GM23248 (cell line): ENCODE results near the gene SNX25. TPM values are rescaled to one million over a fixed set of nuclear protein-coding genes. Genes with fewer than 3 reads are reported as not detected.

Source experiments
- DNase-seq: peaks from one replicate; pipeline ENCODE4 v3.0.0-alpha.2; 2015
- H2AFZ ChIP-seq: fragments of 200-600 bp; sonication (generic); 2 replicates; pipeline ENCODE4 v1.6.1; 2016; ENCODE audit warnings: antibody characterized with exemption
- H3F3A ChIP-seq: fragments of 200-600 bp; sonication (generic); 2 replicates; pipeline ENCODE4 v1.6.1; 2016; ENCODE audit warnings: mild to moderate bottlenecking, antibody characterized with exemption, mixed run types; ENCODE audit not compliant: insufficient read depth
- H3K27ac ChIP-seq: fragments of 200-600 bp; sonication (generic); 2 replicates; pipeline ENCODE4 v1.5.1; 2016; ENCODE audit warnings: mild to moderate bottlenecking
- H3K27me3 ChIP-seq: fragments of 200-600 bp; sonication (generic); replicated peaks from 2 replicates; pipeline ENCODE4 v1.6.1; 2016; ENCODE audit warnings: mild to moderate bottlenecking; ENCODE audit not compliant: insufficient read depth
- H3K36me3 ChIP-seq: fragments of 200-600 bp; sonication (generic); 2 replicates; pipeline ENCODE4 v1.6.1; 2016; ENCODE audit warnings: low read depth, mild to moderate bottlenecking
- H3K4me1 ChIP-seq: fragments of 200-600 bp; sonication (generic); 2 replicates; pipeline ENCODE4 v1.6.1; 2016; ENCODE audit warnings: mild to moderate bottlenecking; ENCODE audit not compliant: insufficient read depth
- H3K4me2 ChIP-seq: fragments of 200-600 bp; sonication (generic); one replicate; pipeline ENCODE4 v1.6.1; 2016; ENCODE audit warnings: mild to moderate bottlenecking; ENCODE audit not compliant: unreplicated experiment
- H3K4me3 ChIP-seq: fragments of 200-600 bp; sonication (generic); 2 replicates; pipeline ENCODE4 v1.5.1; 2016; ENCODE audit warnings: mild to moderate bottlenecking
- H3K79me2 ChIP-seq: fragments of 200-600 bp; sonication (generic); 2 replicates; pipeline ENCODE4 v1.6.1; 2016; ENCODE audit warnings: mild to moderate bottlenecking; ENCODE audit not compliant: insufficient read depth
- H3K9ac ChIP-seq: fragments of 200-600 bp; sonication (generic); 2 replicates; pipeline ENCODE4 v1.6.1; 2016; ENCODE audit warnings: mild to moderate bottlenecking
- H3K9me2 ChIP-seq: fragments of 200-600 bp; sonication (generic); 2 replicates; pipeline ENCODE4 v1.6.1; 2016; ENCODE audit warnings: mixed run types, mild to moderate bottlenecking, moderate library complexity; ENCODE audit not compliant: insufficient read depth
- H3K9me3 ChIP-seq: fragments of 200-600 bp; sonication (generic); one replicate; pipeline ENCODE4 v1.6.1; 2017; ENCODE audit warnings: low read depth
- H4K20me1 ChIP-seq: fragments of 200-600 bp; sonication (generic); 2 replicates; pipeline ENCODE4 v1.6.0; 2016; ENCODE audit not compliant: insufficient read depth
- EZH2 ChIP-seq: fragments of 200-600 bp; sonication (generic); IDR thresholded peaks from 2 replicates; pipeline ENCODE4 v1.6.1; 2018; ENCODE audit warnings: antibody characterized with exemption, mild to moderate bottlenecking; ENCODE audit not compliant: insufficient read depth, poor library complexity, severe bottlenecking
- EZH2phosphoT487 ChIP-seq: fragments of 200-600 bp; sonication (generic); IDR thresholded peaks from 2 replicates; pipeline ENCODE4 v1.6.1; 2018; ENCODE audit warnings: antibody characterized with exemption, moderate library complexity, mild to moderate bottlenecking, low read depth; ENCODE audit not compliant: insufficient read depth
- WGBS, 2 experiments: methylation state at CpG; one replicate each; pipeline ENCODE4 v1.1.6; 2015 to 2017; ENCODE audit warnings: low lambda C conversion rate in 2 of 2, low coverage in 1 of 2; ENCODE audit errors: missing lambda C conversion rate in 2 of 2; 5-methylcytosine and 5-hydroxymethylcytosine counted together
- in situ Hi-C: fragments of 300-500 bp; cut with MboI; formaldehyde crosslinking; loops from 2 replicates; pipeline ENCODE4 v1.15.0; 2020
- polyA plus RNA-seq: library from polyadenylated mRNA; unstranded; fragments of >200 nt; fragmentation: Nextera tagmentation; extraction: Ambion mirVana; gene quantifications from 2 replicates; pipeline ENCODE4 v1.2.1, GENCODE V29; 2016
- total RNA-seq: library from RNA; depleted of rRNA; stranded (reverse); fragments of >200 nt; shearing (Covaris generic); gene quantifications from 2 replicates; pipeline ENCODE4 v1.2.3, GENCODE V29; 2014

Gene SNX25
- total and polyA plus RNA-seq, 2 experiments from 2014 or later: 8.2 to 50.0 TPM

DNA sequence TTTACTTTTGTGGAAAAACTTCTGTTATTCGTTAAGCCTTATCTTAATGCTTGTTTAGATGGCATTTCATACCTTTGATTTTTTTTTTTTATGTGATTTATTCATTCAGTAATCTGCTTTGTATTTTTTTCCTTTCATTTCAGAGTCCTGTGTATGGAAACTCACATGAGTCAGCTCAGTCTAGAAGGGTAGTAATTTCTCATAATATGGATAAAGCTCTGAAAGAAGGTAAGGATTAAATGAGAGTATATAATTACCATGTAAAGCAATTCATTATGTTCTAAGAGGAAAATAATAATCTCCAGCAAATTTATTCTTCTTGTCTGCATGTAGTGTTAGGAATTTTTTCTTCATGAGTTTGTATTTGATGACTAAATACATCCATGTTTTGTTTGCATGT is 37.8 kb downstream of the SNX25 start:
- H2AFZ ChIP-seq: no peak overlapping the region
- no peaks in the 10 kb centered on the region for H3K9me2 ChIP-seq
- WGBS, 2 experiments: 91 to 95% methylated on average over 1 of the region's 1 CpG
- in situ Hi-C loops: no loop called here
- no peak overlapping the region; the same call in 1 of the 2 replicates for H3K27ac ChIP-seq
- H3F3A ChIP-seq: no peaks in the 10 kb centered on the region
- H4K20me1 ChIP-seq: no peaks in the 10 kb centered on the region
- DNase-seq: peak; percentile 64
- peak overlapping the region; percentile 37 for H3K4me2 ChIP-seq
- H3K4me3 ChIP-seq: 0 out of 2 replicates have a peak overlapping the region, but pooled peaks have one; percentile 11
- no peaks in the 10 kb centered on the region for H3K27me3 ChIP-seq
- H3K36me3 ChIP-seq: no peaks in the 10 kb centered on the region
- peaks cover 16% of the 10 kb centered on the region for H3K4me1 ChIP-seq
- TF ChIP-seq EZH2phosphoT487 (no peak), EZH2 (no peak)
- H3K79me2 ChIP-seq: peaks cover 79% of the 10 kb centered on the region
- peak overlapping the region; percentile 11 for H3K9ac ChIP-seq
- no peaks in the 10 kb centered on the region for H3K9me3 ChIP-seq

- H3F3A ChIP-seq: no peaks in the 10 kb centered on the region
- H3K36me3 ChIP-seq: no peaks in the 10 kb centered on the region
- no peak overlapping the region for H3K4me3 ChIP-seq
- H2AFZ ChIP-seq: no peak overlapping the region
- no peak overlapping the region for H3K9ac ChIP-seq
- H3K9me2 ChIP-seq: no peaks in the 10 kb centered on the region
- no peaks in the 10 kb centered on the region for H4K20me1 ChIP-seq
- in situ Hi-C loops: no loop called here
- no peak for DNase-seq
- no peaks in the 10 kb centered on the region for H3K27me3 ChIP-seq
- TF ChIP-seq EZH2phosphoT487 (no peak), EZH2 (no peak)
- peaks cover 66% of the 10 kb centered on the region for H3K79me2 ChIP-seq
- H3K27ac ChIP-seq: no peak overlapping the region
- no peaks in the 10 kb centered on the region for H3K9me3 ChIP-seq
- WGBS, 2 experiments: 95 to 97% methylated on average over 3 of the region's 3 CpGs
- no peak overlapping the region for H3K4me2 ChIP-seq
- peaks cover 16% of the 10 kb centered on the region for H3K4me1 ChIP-seq
These were observed 39.1 kb downstream of the SNX25 start for GRCh38 chr4:185248393-185249039.

- H3F3A ChIP-seq: no peaks in the 10 kb centered on the region
- H3K9me2 ChIP-seq: no peaks in the 10 kb centered on the region
- no peaks in the 10 kb centered on the region for H4K20me1 ChIP-seq
- no peaks in the 10 kb centered on the region for H3K9me3 ChIP-seq
- in situ Hi-C loops: no loop called here
- WGBS, 2 experiments: 80 to 82% methylated on average over 2 of the region's 2 CpGs
- no peak overlapping the region for H3K4me2 ChIP-seq
- H3K4me3 ChIP-seq: no peak overlapping the region
- no peaks in the 10 kb centered on the region for H3K27me3 ChIP-seq
- H3K36me3 ChIP-seq: no peaks in the 10 kb centered on the region
- DNase-seq: no peak
- peaks cover 60% of the 10 kb centered on the region for H3K79me2 ChIP-seq
- H3K9ac ChIP-seq: no peak overlapping the region
- H3K4me1 ChIP-seq: peaks cover 16% of the 10 kb centered on the region
- no peak overlapping the region for H3K27ac ChIP-seq
- TF ChIP-seq EZH2phosphoT487 (no peak), EZH2 (no peak)
- no peak overlapping the region for H2AFZ ChIP-seq
These were observed 39.7 kb downstream of the SNX25 start for GRCh38 chr4:185249105-185249504.

GRCh38 chr4:185254434-185254833 is 45.0 kb downstream of the SNX25 start:
- H3K4me3 ChIP-seq: no peak overlapping the region
- TF ChIP-seq EZH2phosphoT487 (no peak), EZH2 (no peak)
- peaks cover 14% of the 10 kb centered on the region; the same call in 1 of the 2 replicates for H3F3A ChIP-seq
- H3K27ac ChIP-seq: no peak overlapping the region
- no peak overlapping the region for H3K4me2 ChIP-seq
- no peak overlapping the region for H3K9ac ChIP-seq
- H3K9me2 ChIP-seq: no peaks in the 10 kb centered on the region
- no peak overlapping the region for H2AFZ ChIP-seq
- no peaks in the 10 kb centered on the region for H3K36me3 ChIP-seq
- H3K4me1 ChIP-seq: peaks cover 32% of the 10 kb centered on the region
- 96 to 98% methylated on average over 5 of the region's 5 CpGs for WGBS, 2 experiments
- no peak for DNase-seq
- no peaks in the 10 kb centered on the region for H4K20me1 ChIP-seq
- in situ Hi-C loops: no loop called here
- no peaks in the 10 kb centered on the region for H3K9me3 ChIP-seq
- no peaks in the 10 kb centered on the region for H3K27me3 ChIP-seq
- H3K79me2 ChIP-seq: peaks cover 29% of the 10 kb centered on the region
